Measurements from ENCODE around the gene CREB5. TPM values are rescaled to one million over a fixed set of nuclear protein-coding genes. Genes with fewer than 3 reads are reported as not detected.

The CREB5 gene
- total and polyA plus RNA-seq, 10 donors, result 0.88 to 56.8 (median 23.5) TPM

GRCh38 chr7:28466341-28466740, 54.0 kb downstream of the CREB5 start:
- no peak for DNase-seq
- TF ChIP-seq POLR2A (IDR thresholded peaks at IDR 0.05), result no peak
- no peak for TF ChIP-seq POLR2AphosphoS5 (IDR thresholded peaks at IDR 0.05)
- no peak for TF ChIP-seq CTCF (IDR thresholded peaks at IDR 0.05 in 8 of 11, conservative IDR thresholded peaks at IDR 0.05 in 3 of 11)
- intact Hi-C loops (cut with DNase I; ENCODE audit: low total_unique reads), result no loop called here
- no peak overlapping the region for H3K27ac ChIP-seq
- no peak overlapping the region for H3K4me3 ChIP-seq
- H3K4me1 ChIP-seq, result no peaks in the 10 kb centered on the region
- H3K36me3 ChIP-seq, result no peaks in the 10 kb centered on the region
- H3K27me3 ChIP-seq (replicated peaks in 1 of 7), result peaks cover 0 to 6% (median 0%) of the 10 kb centered on the region in 7 donors
- H3K9me3 ChIP-seq, result no peaks in the 10 kb centered on the region
- WGBS, 5 donors, result 64 to 76% (median 73%) methylated on average over 8 of the region's 8 CpGs

- Histone ChIP-seq H3K4me1 (no peaks in the 10 kb centered on the region), H3K36me3 (no peaks in the 10 kb centered on the region), H3K9me3 (no peaks in the 10 kb centered on the region), H3K27me3 (replicated peaks in 1 of 7) (peaks cover 0 to 6% (median 0%) of the 10 kb centered on the region in 7 donors), H3K4me3 (no peak overlapping the region), H3K27ac (no peak overlapping the region)
- intact Hi-C loops (cut with DNase I; ENCODE audit: low total_unique reads), result no loop called here
- DNase-seq, result no peak
- TF ChIP-seq POLR2AphosphoS5 (IDR thresholded peaks at IDR 0.05) (no peak), POLR2A (IDR thresholded peaks at IDR 0.05) (no peak), CTCF (IDR thresholded peaks at IDR 0.05 in 8 of 11, conservative IDR thresholded peaks at IDR 0.05 in 3 of 11) (no peak)
- WGBS, 5 donors, result 57 to 91% (median 85%) methylated on average over 1 of the region's 1 CpG
Measured at GRCh38 chr7:28466885-28467284, 54.6 kb downstream of the CREB5 start.

- peaks cover 0 to 6% (median 0%) of the 10 kb centered on the region in 7 donors for H3K27me3 ChIP-seq (replicated peaks in 1 of 7)
- intact Hi-C loops (cut with DNase I; ENCODE audit: low total_unique reads), result no loop called here
- TF ChIP-seq POLR2A (IDR thresholded peaks at IDR 0.05) (no peak), CTCF (IDR thresholded peaks at IDR 0.05 in 8 of 11, conservative IDR thresholded peaks at IDR 0.05 in 3 of 11) (no peak), POLR2AphosphoS5 (IDR thresholded peaks at IDR 0.05) (no peak)
Measured at GRCh38 chr7:28469562-28469961, 57.2 kb downstream of the CREB5 start.

GRCh38 chr7:28470344-28470743, 58.0 kb downstream of the CREB5 start:
- no peak for DNase-seq
- no peak overlapping the region for H3K4me3 ChIP-seq
- peaks cover 0 to 8% (median 0%) of the 10 kb centered on the region in 7 donors for H3K27me3 ChIP-seq (replicated peaks in 1 of 7)
- 87 to 100% (median 92%) methylated on average over 1 of the region's 1 CpG for WGBS, 5 donors
- TF ChIP-seq POLR2AphosphoS5 (IDR thresholded peaks at IDR 0.05) (no peak), CTCF (IDR thresholded peaks at IDR 0.05 in 8 of 11, conservative IDR thresholded peaks at IDR 0.05 in 3 of 11) (no peak), POLR2A (IDR thresholded peaks at IDR 0.05) (no peak)
- intact Hi-C loops (cut with DNase I; ENCODE audit: low total_unique reads), result no loop called here
- no peak overlapping the region for H3K27ac ChIP-seq
- no peaks in the 10 kb centered on the region for H3K4me1 ChIP-seq
- H3K36me3 ChIP-seq, result no peaks in the 10 kb centered on the region
- no peaks in the 10 kb centered on the region for H3K9me3 ChIP-seq

More at GRCh38 chr7:28469562-28469961, 57.2 kb downstream of the CREB5 start:
- Histone ChIP-seq H3K4me1 (no peaks in the 10 kb centered on the region), H3K9me3 (no peaks in the 10 kb centered on the region), H3K4me3 (no peak overlapping the region), H3K27ac (no peak overlapping the region), H3K36me3 (no peaks in the 10 kb centered on the region)
- no peak for DNase-seq

All from spleen (tissue), 11 donors.